Tibial nerve (tissue), 3 donors: Measurements from ENCODE around the gene RNF208.
"Not testable (repeated sequence)": the region's sequence is repeated elsewhere in the genome, so short reads cannot be mapped to it uniquely, and the experiment has no call there.

Experiments used
- POLR2A ChIP-seq, 2 donors: fragments of 450-650 bp; IDR thresholded peaks; one replicate each; pipeline ENCODE4 v1.6.1; 2017; ENCODE audit warnings: antibody characterized with exemption in 2 of 2, mild to moderate bottlenecking in 2 of 2, moderate library complexity in 2 of 2
- TF ChIP-seq, protein P1 (sequence below), 5 experiments: fragments of 200-600 bp in 3 of 5; fragments of 450-650 bp in 2 of 5; sonication (generic) in 3 of 5; IDR thresholded peaks; one replicate each; pipeline ENCODE4 v1.5.1; 2016 to 2019; ENCODE audit warnings: antibody characterized with exemption in 5 of 5, mild to moderate bottlenecking in 3 of 5, moderate library complexity in 2 of 5

DNA sequence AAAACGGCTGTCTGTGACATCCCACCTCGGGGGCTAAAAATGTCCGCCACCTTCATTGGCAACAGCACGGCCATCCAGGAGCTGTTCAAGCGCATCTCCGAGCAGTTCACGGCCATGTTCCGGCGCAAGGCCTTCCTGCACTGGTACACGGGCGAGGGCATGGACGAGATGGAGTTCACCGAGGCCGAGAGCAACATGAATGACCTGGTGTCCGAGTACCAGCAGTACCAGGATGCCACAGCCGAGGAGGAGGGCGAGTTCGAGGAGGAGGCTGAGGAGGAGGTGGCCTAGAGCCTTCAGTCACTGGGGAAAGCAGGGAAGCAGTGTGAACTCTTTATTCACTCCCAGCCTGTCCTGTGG, 21.2 kb upstream of the RNF208 start:
- TF ChIP-seq, protein P1, sequence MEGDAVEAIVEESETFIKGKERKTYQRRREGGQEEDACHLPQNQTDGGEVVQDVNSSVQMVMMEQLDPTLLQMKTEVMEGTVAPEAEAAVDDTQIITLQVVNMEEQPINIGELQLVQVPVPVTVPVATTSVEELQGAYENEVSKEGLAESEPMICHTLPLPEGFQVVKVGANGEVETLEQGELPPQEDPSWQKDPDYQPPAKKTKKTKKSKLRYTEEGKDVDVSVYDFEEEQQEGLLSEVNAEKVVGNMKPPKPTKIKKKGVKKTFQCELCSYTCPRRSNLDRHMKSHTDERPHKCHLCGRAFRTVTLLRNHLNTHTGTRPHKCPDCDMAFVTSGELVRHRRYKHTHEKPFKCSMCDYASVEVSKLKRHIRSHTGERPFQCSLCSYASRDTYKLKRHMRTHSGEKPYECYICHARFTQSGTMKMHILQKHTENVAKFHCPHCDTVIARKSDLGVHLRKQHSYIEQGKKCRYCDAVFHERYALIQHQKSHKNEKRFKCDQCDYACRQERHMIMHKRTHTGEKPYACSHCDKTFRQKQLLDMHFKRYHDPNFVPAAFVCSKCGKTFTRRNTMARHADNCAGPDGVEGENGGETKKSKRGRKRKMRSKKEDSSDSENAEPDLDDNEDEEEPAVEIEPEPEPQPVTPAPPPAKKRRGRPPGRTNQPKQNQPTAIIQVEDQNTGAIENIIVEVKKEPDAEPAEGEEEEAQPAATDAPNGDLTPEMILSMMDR (IDR thresholded peaks at IDR 0.05): not testable (repeated sequence)
- TF ChIP-seq POLR2A (IDR thresholded peaks at IDR 0.05): not testable (repeated sequence)
